ENCODE measurements around the gene DPM3. TPM values are rescaled to one million over a fixed set of nuclear protein-coding genes. Genes with fewer than 3 reads are reported as not detected.
A peak's percentile ranks its signal among the peaks of the same experiment; 100 is the strongest.

DPM3 gene
- total RNA-seq, 2 experiments from 2014 or later, result 17.6 to 20.5 TPM

DNA sequence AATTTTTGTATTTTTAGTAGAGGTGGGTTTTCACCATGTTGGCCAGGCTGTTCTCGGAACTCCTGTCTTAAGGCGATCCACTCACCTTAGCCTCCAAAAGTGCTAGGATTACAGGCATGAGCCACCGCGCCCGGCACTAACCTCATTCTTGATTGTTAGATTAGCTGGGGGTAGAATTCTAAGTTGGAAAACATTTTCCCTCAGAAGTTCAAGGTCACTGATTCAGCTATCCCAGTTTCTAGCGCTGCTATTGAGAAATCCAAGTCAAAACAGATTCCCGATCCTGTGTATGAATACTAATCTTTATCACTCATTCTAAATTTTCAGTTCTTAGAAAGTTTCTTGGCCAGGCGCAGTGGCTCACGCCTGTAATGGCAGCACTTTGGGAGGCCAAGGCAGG, 37.0 kb downstream of the DPM3 start:
- CTCF ChIA-PET, result no interaction called here
- DNase-seq, result no peak

DNA sequence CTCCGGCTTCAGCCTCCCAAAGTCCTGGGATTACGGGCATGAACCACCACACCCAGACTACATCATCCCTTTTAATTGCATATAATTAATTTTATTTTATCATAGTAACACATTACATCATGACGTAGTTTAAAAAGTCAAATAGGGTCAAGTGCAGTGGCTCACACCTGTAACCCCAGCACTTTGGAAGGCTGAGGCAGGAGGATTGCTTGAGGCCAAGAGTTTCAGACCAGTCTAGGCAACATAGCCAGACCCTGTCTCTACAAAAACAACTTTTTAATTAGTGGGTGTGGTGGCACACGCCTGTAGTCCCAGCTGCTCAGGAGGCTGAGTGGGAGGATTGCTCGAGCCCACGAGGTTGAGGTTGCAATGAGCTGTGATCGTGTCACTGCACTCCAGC, 41.0 kb downstream of the DPM3 start:
- Mint-ChIP-seq H3K4me1 (ENCODE audit: low read depth) (no peaks in the 10 kb centered on the region), H3K4me3 (no peak overlapping the region), H3K9me3 (no peaks in the 10 kb centered on the region), H3K36me3 (ENCODE audit: low read depth) (no peaks in the 10 kb centered on the region), H3K27ac (no peak overlapping the region), H3K27me3 (peaks cover 4% of the 10 kb centered on the region)
- ChIA-PET POLR2A (no interaction called here), CTCF (no interaction called here)
- DNase-seq, result no peak
- TF ChIP-seq, protein P1, sequence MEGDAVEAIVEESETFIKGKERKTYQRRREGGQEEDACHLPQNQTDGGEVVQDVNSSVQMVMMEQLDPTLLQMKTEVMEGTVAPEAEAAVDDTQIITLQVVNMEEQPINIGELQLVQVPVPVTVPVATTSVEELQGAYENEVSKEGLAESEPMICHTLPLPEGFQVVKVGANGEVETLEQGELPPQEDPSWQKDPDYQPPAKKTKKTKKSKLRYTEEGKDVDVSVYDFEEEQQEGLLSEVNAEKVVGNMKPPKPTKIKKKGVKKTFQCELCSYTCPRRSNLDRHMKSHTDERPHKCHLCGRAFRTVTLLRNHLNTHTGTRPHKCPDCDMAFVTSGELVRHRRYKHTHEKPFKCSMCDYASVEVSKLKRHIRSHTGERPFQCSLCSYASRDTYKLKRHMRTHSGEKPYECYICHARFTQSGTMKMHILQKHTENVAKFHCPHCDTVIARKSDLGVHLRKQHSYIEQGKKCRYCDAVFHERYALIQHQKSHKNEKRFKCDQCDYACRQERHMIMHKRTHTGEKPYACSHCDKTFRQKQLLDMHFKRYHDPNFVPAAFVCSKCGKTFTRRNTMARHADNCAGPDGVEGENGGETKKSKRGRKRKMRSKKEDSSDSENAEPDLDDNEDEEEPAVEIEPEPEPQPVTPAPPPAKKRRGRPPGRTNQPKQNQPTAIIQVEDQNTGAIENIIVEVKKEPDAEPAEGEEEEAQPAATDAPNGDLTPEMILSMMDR (IDR thresholded peaks at IDR 0.05), result no peak
- intact Hi-C loops (cut with DNase I, micrococcal nuclease), result loop anchor here in 1 of 2 experiments (10.0 kb wide), 1 partner anchor 495 kb away; no protein-coding TSS in a partner anchor
- H3K27me3 ChIP-seq (ENCODE audit: control insufficient read depth in 1 of 2, insufficient read depth in 2 of 2, low read length in 2 of 2), result no peaks in the 10 kb centered on the region
- no peak overlapping the region for H3K4me3 ChIP-seq (ENCODE audit: low read length)
- H3K9me3 ChIP-seq (ENCODE audit: control insufficient read depth in 1 of 2, insufficient read depth in 1 of 2, low read length in 2 of 2), result no peaks in the 10 kb centered on the region
- H3K27ac ChIP-seq (ENCODE audit: low read depth in 1 of 2, low read length in 2 of 2), result no peak overlapping the region
- no peaks in the 10 kb centered on the region for H3K36me3 ChIP-seq (ENCODE audit: insufficient read depth, low read length)
- ATAC-seq (ENCODE audit: poor library complexity), result no peak
- no peaks in the 10 kb centered on the region for H3K4me1 ChIP-seq (ENCODE audit: insufficient read depth, low read length)

More for the DNA sequence above, 37.0 kb downstream of the DPM3 start:
- Mint-ChIP-seq H3K36me3 (ENCODE audit: low read depth) (no peaks in the 10 kb centered on the region), H3K27ac (no peak overlapping the region), H3K27me3 (peaks cover 4% of the 10 kb centered on the region), H3K9me3 (no peaks in the 10 kb centered on the region), H3K4me3 (no peak overlapping the region), H3K4me1 (ENCODE audit: low read depth) (no peaks in the 10 kb centered on the region)
- Histone ChIP-seq H3K27me3 (ENCODE audit: control insufficient read depth in 1 of 2, insufficient read depth in 2 of 2, low read length in 2 of 2) (peaks cover 0 to 3% of the 10 kb centered on the region in 2 experiments), H3K4me3 (ENCODE audit: low read length) (no peak overlapping the region), H3K36me3 (ENCODE audit: insufficient read depth, low read length) (no peaks in the 10 kb centered on the region), H3K27ac (ENCODE audit: low read depth in 1 of 2, low read length in 2 of 2) (no peak overlapping the region), H3K4me1 (ENCODE audit: insufficient read depth, low read length) (no peaks in the 10 kb centered on the region), H3K9me3 (ENCODE audit: control insufficient read depth in 1 of 2, insufficient read depth in 1 of 2, low read length in 2 of 2) (no peaks in the 10 kb centered on the region)
- POLR2A ChIA-PET, result no interaction called here
- ATAC-seq (ENCODE audit: poor library complexity), result no peak
- intact Hi-C loops (cut with DNase I, micrococcal nuclease), result no loop called here
- TF ChIP-seq, protein P1 (IDR thresholded peaks at IDR 0.05), result no peak

DNA sequence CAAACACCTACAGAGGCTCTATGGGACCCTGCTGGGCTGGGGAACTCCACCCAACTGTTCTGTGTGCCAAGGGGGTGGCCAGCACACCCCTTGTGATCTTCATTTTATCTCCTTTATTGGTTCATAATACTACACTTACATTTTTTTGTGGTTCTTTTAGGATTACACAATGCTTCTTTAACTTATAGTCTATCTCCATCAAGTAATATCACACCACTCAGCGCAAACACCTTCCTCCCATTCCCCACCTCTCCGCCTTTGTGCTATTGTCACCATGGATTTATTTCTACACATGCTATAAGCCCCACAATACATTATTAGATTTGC, 45.7 kb downstream of the DPM3 start:
- Mint-ChIP-seq H3K4me3 (no peak overlapping the region), H3K9me3 (no peaks in the 10 kb centered on the region), H3K4me1 (ENCODE audit: low read depth) (peaks cover 5% of the 10 kb centered on the region), H3K27me3 (no peaks in the 10 kb centered on the region), H3K27ac (no peak overlapping the region), H3K36me3 (ENCODE audit: low read depth) (no peaks in the 10 kb centered on the region)
- H3K4me3 ChIP-seq (ENCODE audit: low read length), result no peak overlapping the region
- no peak for DNase-seq
- intact Hi-C loops (cut with DNase I, micrococcal nuclease), result loop anchor here (5.0 to 10.0 kb wide), 3 partner anchors 33 to 500 kb away; partner anchors contain the start of gene EFNA1 (in 1 of the 2)
- H3K27me3 ChIP-seq (ENCODE audit: control insufficient read depth in 1 of 2, insufficient read depth in 2 of 2, low read length in 2 of 2), result no peaks in the 10 kb centered on the region
- H3K4me1 ChIP-seq (ENCODE audit: insufficient read depth, low read length), result peaks cover 9% of the 10 kb centered on the region
- no peak overlapping the region for H3K27ac ChIP-seq (ENCODE audit: low read depth in 1 of 2, low read length in 2 of 2)
- no peak for ATAC-seq (ENCODE audit: poor library complexity)
- H3K36me3 ChIP-seq (ENCODE audit: insufficient read depth, low read length), result no peaks in the 10 kb centered on the region
- TF ChIP-seq, protein P1 (IDR thresholded peaks at IDR 0.05), result peak; percentile 25
- no peaks in the 10 kb centered on the region for H3K9me3 ChIP-seq (ENCODE audit: control insufficient read depth in 1 of 2, insufficient read depth in 1 of 2, low read length in 2 of 2)
- ChIA-PET CTCF (interaction anchor here (1.0 to 1.3 kb wide), 2 partner anchors 12 to 73 kb away, joined by 3 to 7 read pairs; no protein-coding TSS in a partner anchor), POLR2A (interaction anchor here (1.3 kb wide), 1 partner anchor 78 kb away, joined by 3 read pairs; the partner anchor contains the start of gene KRTCAP2)

Measured in CD4-positive, alpha-beta T cell (primary cell).